HUES64 (cell line): ENCODE measurements around the gene CYLD. TPM values are rescaled to one million over a fixed set of nuclear protein-coding genes. Genes with fewer than 3 reads are reported as not detected.
A peak's percentile ranks its signal among the peaks of the same experiment; 100 is the strongest.

ENCODE experiments used
- H3K27ac ChIP-seq: 2 replicates; pipeline ENCODE4 v1.7.0; 2013; ENCODE audit warnings: low read depth, low read length, inconsistent platforms
- H3K27me3 ChIP-seq: 2 replicates; pipeline ENCODE4 v1.6.1; 2013; ENCODE audit warnings: mild to moderate bottlenecking, low read length; ENCODE audit not compliant: insufficient read depth
- H3K36me3 ChIP-seq: 2 replicates; pipeline ENCODE4 v1.6.1; 2013; ENCODE audit warnings: mild to moderate bottlenecking, low read length; ENCODE audit not compliant: insufficient read depth
- H3K4me1 ChIP-seq: 2 replicates; pipeline ENCODE4 v1.6.1; 2013; ENCODE audit warnings: mild to moderate bottlenecking, low read length, moderate library complexity; ENCODE audit not compliant: insufficient read depth
- H3K4me3 ChIP-seq: 2 replicates; pipeline ENCODE4 v1.5.1; 2013; ENCODE audit warnings: mild to moderate bottlenecking, low read length, moderate library complexity
- H3K9ac ChIP-seq: 2 replicates; pipeline ENCODE4 v1.6.1; 2013; ENCODE audit warnings: mild to moderate bottlenecking, low read depth, low read length
- H3K9me3 ChIP-seq: 2 replicates; pipeline ENCODE4 v1.6.1; 2013; ENCODE audit warnings: low read depth, low read length; ENCODE audit not compliant: insufficient read depth
- WGBS: fragments of 150-250, 120-280 bp; methylation state at CpG from one replicate; pipeline ENCODE4 v1.1.7; 2013; ENCODE audit warnings: missing lambda C conversion rate; 5-methylcytosine and 5-hydroxymethylcytosine counted together
- polyA plus RNA-seq, 2 experiments: library from polyadenylated mRNA; stranded (reverse); fragments of 50-300 nt; gene quantifications; one replicate each; pipeline ENCODE4 v1.2.3, GENCODE V29; 2013

CYLD gene
- 8.9 TPM for polyA plus RNA-seq (2013, experiment 1 of 2)
- 7.5 TPM for polyA plus RNA-seq (2013, experiment 2 of 2)

GRCh38 chr16:50741781-50742575 is at the start of gene CYLD:
TSS of gene CYLD (plus strand) at chr16:50742086. CDS start at chr16:50749699, 7,613 bp downstream.
- Histone ChIP-seq H3K27ac (no peak within 1 kb of the TSS; the same call in 1 of the 2 replicates), H3K9me3 (no peaks in the 10 kb centered on the region), H3K9ac (peak within 1 kb of the TSS; percentile 38; the same call in 1 of the 2 replicates), H3K27me3 (no peaks in the 10 kb centered on the region), H3K4me1 (peaks cover 20% of the 10 kb centered on the region), H3K4me3 (peak within 1 kb of the TSS; percentile 73), H3K36me3 (no peaks in the 10 kb centered on the region)
- WGBS: under 1% methylated on average over 88 of the region's 93 CpGs

- H3K27ac ChIP-seq: no peak overlapping the region
- no peaks in the 10 kb centered on the region for H3K9me3 ChIP-seq
- no peaks in the 10 kb centered on the region for H3K36me3 ChIP-seq
- H3K4me1 ChIP-seq: no peaks in the 10 kb centered on the region
- H3K27me3 ChIP-seq: peaks cover 30% of the 10 kb centered on the region
- no peak overlapping the region for H3K9ac ChIP-seq
- WGBS: 91% methylated on average over 4 of the region's 4 CpGs
- no peak overlapping the region for H3K4me3 ChIP-seq
Measured at GRCh38 chr16:50692644-50692998, 49.3 kb upstream of the CYLD start.

- 23% methylated on average over 56 of the region's 56 CpGs for WGBS
- no peaks in the 10 kb centered on the region for H3K9me3 ChIP-seq
- H3K4me3 ChIP-seq: peak within 1 kb of the TSS; percentile 50
- no peak within 1 kb of the TSS for H3K27ac ChIP-seq
- no peaks in the 10 kb centered on the region for H3K36me3 ChIP-seq
- H3K9ac ChIP-seq: peak within 1 kb of the TSS; percentile 52
- peaks cover 30% of the 10 kb centered on the region for H3K27me3 ChIP-seq
- H3K4me1 ChIP-seq: no peaks in the 10 kb centered on the region
Measured at GRCh38 chr16:50692999-50693781, 48.7 kb upstream of the CYLD start, which contains the start of gene NOD2. TSS of gene NOD2 (plus strand) at chr16:50693606. CDS start at chr16:50699496, 5,890 bp downstream.

- Histone ChIP-seq H3K27me3 (peaks cover 30% of the 10 kb centered on the region), H3K4me3 (no peak overlapping the region), H3K4me1 (no peaks in the 10 kb centered on the region), H3K36me3 (no peaks in the 10 kb centered on the region), H3K9ac (no peak overlapping the region), H3K27ac (no peak overlapping the region), H3K9me3 (no peaks in the 10 kb centered on the region)
- WGBS: 95% methylated on average over 2 of the region's 2 CpGs
Measured at GRCh38 chr16:50694206-50694605, 47.7 kb upstream of the CYLD start.

- H3K27ac ChIP-seq: no peak overlapping the region
- no peak overlapping the region for H3K4me3 ChIP-seq
- WGBS: 90% methylated on average over 9 of the region's 9 CpGs
- H3K9ac ChIP-seq: no peak overlapping the region
- H3K36me3 ChIP-seq: no peaks in the 10 kb centered on the region
- H3K9me3 ChIP-seq: no peaks in the 10 kb centered on the region
- H3K27me3 ChIP-seq: peaks cover 30% of the 10 kb centered on the region
- no peaks in the 10 kb centered on the region for H3K4me1 ChIP-seq
Measured at GRCh38 chr16:50695017-50696000, 46.6 kb upstream of the CYLD start.

GRCh38 chr16:50696126-50696525 is 45.8 kb upstream of the CYLD start:
- Histone ChIP-seq H3K27me3 (peaks cover 30% of the 10 kb centered on the region), H3K9me3 (no peaks in the 10 kb centered on the region), H3K27ac (no peak overlapping the region), H3K4me1 (no peaks in the 10 kb centered on the region), H3K4me3 (no peak overlapping the region), H3K9ac (no peak overlapping the region), H3K36me3 (no peaks in the 10 kb centered on the region)
- 60% methylated on average over 5 of the region's 5 CpGs for WGBS

- no peak overlapping the region for H3K27ac ChIP-seq
- no peak overlapping the region for H3K9ac ChIP-seq
- H3K4me3 ChIP-seq: no peak overlapping the region
- no peaks in the 10 kb centered on the region for H3K4me1 ChIP-seq
- H3K27me3 ChIP-seq: peaks cover 30% of the 10 kb centered on the region
- WGBS: 93% methylated on average over 15 of the region's 15 CpGs
- no peaks in the 10 kb centered on the region for H3K36me3 ChIP-seq
- H3K9me3 ChIP-seq: no peaks in the 10 kb centered on the region
Measured at GRCh38 chr16:50696575-50697420, 45.1 kb upstream of the CYLD start.

GRCh38 chr16:50697421-50697715 is 44.5 kb upstream of the CYLD start:
- peaks cover 26% of the 10 kb centered on the region for H3K27me3 ChIP-seq
- no peaks in the 10 kb centered on the region for H3K36me3 ChIP-seq
- no peak overlapping the region for H3K9ac ChIP-seq
- 91% methylated on average over 5 of the region's 5 CpGs for WGBS
- no peaks in the 10 kb centered on the region for H3K4me1 ChIP-seq
- no peak overlapping the region for H3K27ac ChIP-seq
- no peaks in the 10 kb centered on the region for H3K9me3 ChIP-seq
- H3K4me3 ChIP-seq: no peak overlapping the region

GRCh38 chr16:50697881-50698767 is 43.8 kb upstream of the CYLD start:
- 90% methylated on average over 19 of the region's 19 CpGs for WGBS
- Histone ChIP-seq H3K27me3 (peaks cover 18% of the 10 kb centered on the region), H3K36me3 (no peaks in the 10 kb centered on the region), H3K27ac (no peak overlapping the region), H3K9ac (no peak overlapping the region), H3K9me3 (no peaks in the 10 kb centered on the region), H3K4me1 (no peaks in the 10 kb centered on the region), H3K4me3 (no peak overlapping the region)
